Endothelial cell of umbilical vein (primary cell): ENCODE measurements around the gene DCUN1D4.

Experiments used
- POLR2A ChIP-seq: IDR thresholded peaks from 2 replicates; pipeline ENCODE4 v1.6.1; 2012; ENCODE audit warnings: low read depth, mild to moderate bottlenecking, control low read depth, low read length
- TF ChIP-seq, protein P1 (sequence below), 2 donors: IDR thresholded peaks; 1 replicate in 1 of 2; 2 replicates in 1 of 2; pipeline ENCODE4 v1.5.1; 2011; ENCODE audit warnings: low read length in 2 of 2, mild to moderate bottlenecking in 2 of 2, moderate library complexity in 2 of 2, control low read depth in 1 of 2, inconsistent platforms in 1 of 2, low read depth in 1 of 2; ENCODE audit not compliant: insufficient read depth in 1 of 2; ENCODE audit errors: extremely low read depth in 1 of 2
- TF ChIP-seq, protein P2 (sequence below): IDR thresholded peaks from 2 replicates; pipeline ENCODE4 v1.6.1; 2011; ENCODE audit not compliant: insufficient read depth, insufficient read length

DNA sequence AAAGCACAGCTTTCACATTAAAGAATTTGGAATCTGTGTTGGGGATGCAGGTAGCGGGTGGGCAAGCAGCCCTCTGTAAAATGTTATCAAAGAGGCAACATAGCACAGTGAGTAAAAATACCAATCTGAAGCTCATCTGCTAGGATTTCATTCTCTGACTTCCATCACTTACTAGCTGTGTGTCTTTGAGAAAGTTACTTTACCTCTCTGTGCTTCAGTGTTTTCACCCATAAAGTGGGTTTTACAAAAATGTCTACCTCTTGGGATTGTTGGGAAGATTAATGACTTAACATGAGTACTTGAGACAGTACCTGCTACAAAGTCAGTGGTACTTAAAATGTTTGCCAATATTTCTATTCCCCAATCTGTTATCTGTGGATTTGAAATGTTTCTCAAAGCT, 7.9 kb upstream of the DCUN1D4 start:
- TF ChIP-seq, protein P1, sequence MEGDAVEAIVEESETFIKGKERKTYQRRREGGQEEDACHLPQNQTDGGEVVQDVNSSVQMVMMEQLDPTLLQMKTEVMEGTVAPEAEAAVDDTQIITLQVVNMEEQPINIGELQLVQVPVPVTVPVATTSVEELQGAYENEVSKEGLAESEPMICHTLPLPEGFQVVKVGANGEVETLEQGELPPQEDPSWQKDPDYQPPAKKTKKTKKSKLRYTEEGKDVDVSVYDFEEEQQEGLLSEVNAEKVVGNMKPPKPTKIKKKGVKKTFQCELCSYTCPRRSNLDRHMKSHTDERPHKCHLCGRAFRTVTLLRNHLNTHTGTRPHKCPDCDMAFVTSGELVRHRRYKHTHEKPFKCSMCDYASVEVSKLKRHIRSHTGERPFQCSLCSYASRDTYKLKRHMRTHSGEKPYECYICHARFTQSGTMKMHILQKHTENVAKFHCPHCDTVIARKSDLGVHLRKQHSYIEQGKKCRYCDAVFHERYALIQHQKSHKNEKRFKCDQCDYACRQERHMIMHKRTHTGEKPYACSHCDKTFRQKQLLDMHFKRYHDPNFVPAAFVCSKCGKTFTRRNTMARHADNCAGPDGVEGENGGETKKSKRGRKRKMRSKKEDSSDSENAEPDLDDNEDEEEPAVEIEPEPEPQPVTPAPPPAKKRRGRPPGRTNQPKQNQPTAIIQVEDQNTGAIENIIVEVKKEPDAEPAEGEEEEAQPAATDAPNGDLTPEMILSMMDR (IDR thresholded peaks at IDR 0.05; ENCODE audit: extremely low read depth in 1 of 2, insufficient read depth in 1 of 2, low read depth in 1 of 2, low read length in 2 of 2) = no peak
- no peak for TF ChIP-seq POLR2A
- TF ChIP-seq, protein P2, sequence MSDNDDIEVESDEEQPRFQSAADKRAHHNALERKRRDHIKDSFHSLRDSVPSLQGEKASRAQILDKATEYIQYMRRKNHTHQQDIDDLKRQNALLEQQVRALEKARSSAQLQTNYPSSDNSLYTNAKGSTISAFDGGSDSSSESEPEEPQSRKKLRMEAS = no peak
